KMS-11 (cell line): ENCODE data around the gene EVI5.

Experiments used
- H2AFZ ChIP-seq: fragments of 200-600 bp; sonication (generic); 2 replicates; pipeline ENCODE4 v1.6.1; 2016; ENCODE audit warnings: antibody characterized with exemption, mixed run types, low read depth
- H3K27ac ChIP-seq: fragments of 200-600 bp; sonication (generic); 2 replicates; pipeline ENCODE4 v1.6.1; 2016; ENCODE audit warnings: mild to moderate bottlenecking, mixed run types
- H3K27me3 ChIP-seq: fragments of 200-600 bp; sonication (generic); 2 replicates; pipeline ENCODE4 v1.6.1; 2017; ENCODE audit warnings: mild to moderate bottlenecking, low read depth, mixed run types, moderate library complexity; ENCODE audit not compliant: insufficient read depth
- H3K36me3 ChIP-seq: fragments of 200-600 bp; sonication (generic); 2 replicates; pipeline ENCODE4 v1.6.1; 2017; ENCODE audit warnings: mild to moderate bottlenecking, mixed run types; ENCODE audit not compliant: insufficient read depth
- H3K4me1 ChIP-seq: fragments of 200-600 bp; sonication (generic); 2 replicates; pipeline ENCODE4 v1.6.1; 2016; ENCODE audit warnings: mild to moderate bottlenecking, low read depth, mixed run types; ENCODE audit not compliant: poor library complexity, severe bottlenecking
- H3K4me2 ChIP-seq: fragments of 200-600 bp; sonication (generic); 2 replicates; pipeline ENCODE4 v1.7.0; 2016; ENCODE audit warnings: mild to moderate bottlenecking, mixed run types
- H3K4me3 ChIP-seq: fragments of 200-600 bp; sonication (generic); IDR thresholded peaks from 2 replicates; pipeline ENCODE4 v1.6.1; 2017; ENCODE audit warnings: low read depth, low read length, mixed read lengths; ENCODE audit not compliant: insufficient read depth
- H3K79me2 ChIP-seq: fragments of 200-600 bp; sonication (generic); 2 replicates; pipeline ENCODE4 v1.6.1; 2016; ENCODE audit warnings: low read depth, mixed run types; ENCODE audit not compliant: insufficient read depth
- H3K9ac ChIP-seq: fragments of 200-600 bp; sonication (generic); 2 replicates; pipeline ENCODE4 v1.6.1; 2016; ENCODE audit warnings: mild to moderate bottlenecking, mixed run types
- H4K20me1 ChIP-seq: fragments of 200-600 bp; sonication (generic); 2 replicates; pipeline ENCODE4 v1.6.1; 2016; ENCODE audit warnings: mild to moderate bottlenecking, mixed run types; ENCODE audit not compliant: insufficient read depth
- CTCF ChIP-seq: fragments of 200-600 bp; sonication (generic); conservative IDR thresholded peaks from 2 replicates; pipeline ENCODE4 v1.6.1; 2017; ENCODE audit warnings: low read depth, mild to moderate bottlenecking, antibody characterized with exemption, low read length, moderate library complexity, mixed read lengths

The EVI5 gene

GRCh38 chr1:92820551-92820950 lies 35.6 kb upstream of the EVI5 start:
- H3K27ac ChIP-seq, result no peak overlapping the region
- H2AFZ ChIP-seq, result no peak overlapping the region
- H3K4me1 ChIP-seq, result no peaks in the 10 kb centered on the region
- H3K79me2 ChIP-seq, result no peaks in the 10 kb centered on the region
- H3K4me2 ChIP-seq, result no peak overlapping the region
- no peak overlapping the region for H3K9ac ChIP-seq
- H4K20me1 ChIP-seq, result no peaks in the 10 kb centered on the region
- no peak for TF ChIP-seq CTCF
- H3K36me3 ChIP-seq, result no peaks in the 10 kb centered on the region
- H3K27me3 ChIP-seq, result no peaks in the 10 kb centered on the region
- H3K4me3 ChIP-seq, result no peak overlapping the region

GRCh38 chr1:92820024-92820423 lies 35.1 kb upstream of the EVI5 start:
- no peaks in the 10 kb centered on the region for H3K36me3 ChIP-seq
- H3K4me3 ChIP-seq, result no peak overlapping the region
- H3K27ac ChIP-seq, result no peak overlapping the region
- H3K4me2 ChIP-seq, result no peak overlapping the region
- H3K9ac ChIP-seq, result no peak overlapping the region
- H3K4me1 ChIP-seq, result no peaks in the 10 kb centered on the region
- no peak for TF ChIP-seq CTCF
- H2AFZ ChIP-seq, result no peak overlapping the region
- H3K27me3 ChIP-seq, result no peaks in the 10 kb centered on the region
- no peaks in the 10 kb centered on the region for H4K20me1 ChIP-seq
- no peaks in the 10 kb centered on the region for H3K79me2 ChIP-seq

- peak; percentile 67; the same call in 1 of the 2 replicates for TF ChIP-seq CTCF
- Histone ChIP-seq H3K4me2 (no peak overlapping the region), H3K9ac (no peak overlapping the region), H3K79me2 (no peaks in the 10 kb centered on the region), H3K27ac (no peak overlapping the region), H3K27me3 (no peaks in the 10 kb centered on the region), H3K4me1 (no peaks in the 10 kb centered on the region), H3K36me3 (no peaks in the 10 kb centered on the region), H3K4me3 (no peak overlapping the region), H2AFZ (peak overlapping the region; percentile 22; the same call in 1 of the 2 replicates), H4K20me1 (no peaks in the 10 kb centered on the region)
Measured at GRCh38 chr1:92817986-92818764, 33.3 kb upstream of the EVI5 start.

GRCh38 chr1:92817137-92817697 lies 32.3 kb upstream of the EVI5 start:
- H3K9ac ChIP-seq, result no peak overlapping the region
- no peaks in the 10 kb centered on the region for H3K4me1 ChIP-seq
- no peaks in the 10 kb centered on the region for H3K36me3 ChIP-seq
- no peaks in the 10 kb centered on the region for H4K20me1 ChIP-seq
- no peaks in the 10 kb centered on the region for H3K27me3 ChIP-seq
- H3K27ac ChIP-seq, result no peak overlapping the region
- TF ChIP-seq CTCF, result no peak
- H3K4me3 ChIP-seq, result no peak overlapping the region
- H2AFZ ChIP-seq, result no peak overlapping the region
- no peaks in the 10 kb centered on the region for H3K79me2 ChIP-seq
- no peak overlapping the region for H3K4me2 ChIP-seq
